Vagina (tissue), 2 donors: ENCODE results near the gene PLOD1.

Source experiments
- POLR2A ChIP-seq, 2 donors: fragments of 450-650 bp; IDR thresholded peaks; one replicate each; pipeline ENCODE4 v1.6.1; 2017; ENCODE audit warnings: antibody characterized with exemption in 2 of 2, mild to moderate bottlenecking in 2 of 2, moderate library complexity in 2 of 2
- POLR2AphosphoS5 ChIP-seq, 2 donors: sonication (generic); formaldehyde crosslinking; IDR thresholded peaks; one replicate each; pipeline ENCODE4 v1.9.0; 2017; ENCODE audit warnings: antibody characterized with exemption in 2 of 2, mild to moderate bottlenecking in 2 of 2, low read depth in 1 of 2; ENCODE audit not compliant: insufficient read depth in 1 of 2
- TF ChIP-seq, protein P1 (sequence below), 3 experiments: fragments of 450-650 bp in 2 of 3; fragments of 200-600 bp in 1 of 3; sonication (generic) in 1 of 3; IDR thresholded peaks; one replicate each; pipeline ENCODE4 v1.5.1; 2017 to 2019; ENCODE audit warnings: antibody characterized with exemption in 3 of 3, mild to moderate bottlenecking in 2 of 3, moderate library complexity in 2 of 3

DNA sequence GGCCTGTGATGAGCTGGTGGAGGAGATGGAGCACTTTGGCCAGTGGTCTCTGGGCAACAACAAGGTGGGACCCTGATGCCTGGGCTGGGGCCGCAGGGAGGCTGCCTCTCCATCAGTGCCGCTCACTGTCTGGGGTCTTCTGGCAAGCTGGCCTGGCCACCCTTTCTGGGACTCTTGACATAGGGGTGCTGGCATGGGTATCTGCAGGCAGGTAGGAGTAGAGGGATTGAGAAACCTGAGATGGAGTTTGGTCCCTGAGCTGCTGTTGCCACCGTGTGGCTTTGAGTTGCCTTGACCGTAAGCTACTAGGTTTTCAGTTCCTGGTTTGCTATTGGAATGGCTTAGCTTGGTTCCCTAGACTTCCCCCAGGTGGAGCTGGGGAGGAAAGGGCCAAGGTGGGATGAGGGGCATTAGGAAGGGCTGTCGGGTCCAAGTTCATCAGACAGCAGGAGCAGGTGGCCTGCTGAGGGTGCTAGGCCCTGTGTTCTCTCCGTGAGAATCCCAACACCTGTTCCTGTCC is 32.6 kb downstream of the PLOD1 start:
- TF ChIP-seq, protein P1, sequence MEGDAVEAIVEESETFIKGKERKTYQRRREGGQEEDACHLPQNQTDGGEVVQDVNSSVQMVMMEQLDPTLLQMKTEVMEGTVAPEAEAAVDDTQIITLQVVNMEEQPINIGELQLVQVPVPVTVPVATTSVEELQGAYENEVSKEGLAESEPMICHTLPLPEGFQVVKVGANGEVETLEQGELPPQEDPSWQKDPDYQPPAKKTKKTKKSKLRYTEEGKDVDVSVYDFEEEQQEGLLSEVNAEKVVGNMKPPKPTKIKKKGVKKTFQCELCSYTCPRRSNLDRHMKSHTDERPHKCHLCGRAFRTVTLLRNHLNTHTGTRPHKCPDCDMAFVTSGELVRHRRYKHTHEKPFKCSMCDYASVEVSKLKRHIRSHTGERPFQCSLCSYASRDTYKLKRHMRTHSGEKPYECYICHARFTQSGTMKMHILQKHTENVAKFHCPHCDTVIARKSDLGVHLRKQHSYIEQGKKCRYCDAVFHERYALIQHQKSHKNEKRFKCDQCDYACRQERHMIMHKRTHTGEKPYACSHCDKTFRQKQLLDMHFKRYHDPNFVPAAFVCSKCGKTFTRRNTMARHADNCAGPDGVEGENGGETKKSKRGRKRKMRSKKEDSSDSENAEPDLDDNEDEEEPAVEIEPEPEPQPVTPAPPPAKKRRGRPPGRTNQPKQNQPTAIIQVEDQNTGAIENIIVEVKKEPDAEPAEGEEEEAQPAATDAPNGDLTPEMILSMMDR (IDR thresholded peaks at IDR 0.05): peak in 1 of 3 experiments; percentile 11
- TF ChIP-seq POLR2AphosphoS5 (IDR thresholded peaks at IDR 0.05; ENCODE audit: insufficient read depth in 1 of 2, low read depth in 1 of 2) (no peak), POLR2A (IDR thresholded peaks at IDR 0.05) (no peak)
